H1 (cell line): ENCODE results near the gene TSEN34. TPM values are rescaled to one million over a fixed set of nuclear protein-coding genes. Genes with fewer than 3 reads are reported as not detected.
"Not testable (repeated sequence)": the region's sequence is repeated elsewhere in the genome, so short reads cannot be mapped to it uniquely, and the experiment has no call there.

Experiments
- CTCF ChIA-PET: fragments of 300-600 bp; sonication (Branson Sonifier 250); formaldehyde crosslinking; loops from one replicate; lab custom pipeline; 2021; ENCODE audit not compliant: partially characterized antibody; lab: Charles Lee
- POLR2A ChIA-PET: fragments of 300-600 bp; sonication (Branson Sonifier 250); formaldehyde crosslinking; loops from one replicate; lab custom pipeline; 2021; ENCODE audit warnings: inconsistent platforms; ENCODE audit not compliant: partially characterized antibody; lab: Charles Lee
- DNase-seq, 2 experiments: peaks; one replicate each; pipeline versions ENCODE4 v3.0.0 to v3.0.0-alpha.2; 2010 to 2022; ENCODE audit warnings: low spot score in 2 of 2, low read depth in 1 of 2, mixed read lengths in 1 of 2
- FAIRE-seq: peaks from 2 replicates; lab custom pipeline; 2011; peaks lifted over from hg19 to GRCh38; lab: Jason Lieb, UNC
- H2AFZ ChIP-seq: 2 replicates; pipeline ENCODE4 v1.8.1; 2012; ENCODE audit warnings: low read length, inconsistent platforms
- H2AK5ac ChIP-seq: 2 replicates; pipeline ENCODE4 v1.6.1; 2013; ENCODE audit warnings: low read depth, low read length
- H2BK120ac ChIP-seq: replicated peaks from 2 replicates; pipeline ENCODE3; 2013; ENCODE audit warnings: low read depth, low read length, inconsistent platforms
- H2BK12ac ChIP-seq: 2 replicates; pipeline ENCODE4 v1.6.1; 2013; ENCODE audit warnings: low read depth, low read length
- H2BK15ac ChIP-seq: 2 replicates; pipeline ENCODE4 v1.6.1; 2013; ENCODE audit warnings: low read length
- H2BK20ac ChIP-seq: 2 replicates; pipeline ENCODE4 v1.6.1; 2013; ENCODE audit warnings: low read length
- H2BK5ac ChIP-seq: 2 replicates; pipeline ENCODE4 v1.6.1; 2013; ENCODE audit warnings: low read depth, low read length
- H3K14ac ChIP-seq: 2 replicates; pipeline ENCODE4 v1.6.1; 2013; ENCODE audit warnings: inconsistent platforms; ENCODE audit not compliant: insufficient read length
- H3K18ac ChIP-seq: 2 replicates; pipeline ENCODE4 v1.6.1; 2013; ENCODE audit warnings: low read length; ENCODE audit errors: extremely low read depth
- H3K23ac ChIP-seq: 2 replicates; pipeline ENCODE4 v1.6.1; 2013; ENCODE audit warnings: inconsistent platforms; ENCODE audit not compliant: insufficient read length
- H3K23me2 ChIP-seq: 2 replicates; pipeline ENCODE4 v1.6.1; 2013; ENCODE audit warnings: low read depth, low read length
- H3K27ac ChIP-seq: 2 replicates; pipeline ENCODE4 v1.6.1; 2011; ENCODE audit warnings: low read depth, low read length, inconsistent platforms
- H3K27me3 ChIP-seq, 4 experiments: replicated peaks in 1 of 4; 1 replicate in 1 of 4; 2 replicates in 3 of 4; pipeline versions ENCODE4 v1.6.1 to v1.8.1; 2011 to 2013; ENCODE audit warnings: low read length in 3 of 4, mild to moderate bottlenecking in 3 of 4, inconsistent platforms in 2 of 4, mixed read lengths in 2 of 4, moderate library complexity in 1 of 4; ENCODE audit not compliant: control insufficient read depth in 3 of 4, insufficient read depth in 3 of 4; ENCODE audit errors: extremely low read depth in 1 of 4
- H3K36me3 ChIP-seq, 4 experiments: 2 replicates each; pipeline versions ENCODE4 v1.6.1 to v1.8.1; 2011 to 2013; ENCODE audit warnings: mild to moderate bottlenecking in 4 of 4, low read length in 3 of 4, moderate library complexity in 2 of 4, control low read depth in 1 of 4, inconsistent platforms in 1 of 4; ENCODE audit not compliant: insufficient read depth in 4 of 4, control insufficient read depth in 2 of 4
- H3K4ac ChIP-seq: replicated peaks from 2 replicates; pipeline ENCODE3; 2013; ENCODE audit warnings: low read length, low read depth, mixed read lengths, inconsistent platforms; ENCODE audit not compliant: insufficient read length
- H3K4me1 ChIP-seq, 4 experiments: replicated peaks in 1 of 4; 1 replicate in 1 of 4; 2 replicates in 3 of 4; pipeline versions ENCODE4 v1.6.1 to v1.8.1; 2011 to 2013; ENCODE audit warnings: low read length in 3 of 4, inconsistent platforms in 2 of 4, mixed read lengths in 1 of 4; ENCODE audit not compliant: insufficient read depth in 4 of 4, control insufficient read depth in 3 of 4
- H3K4me2 ChIP-seq, 2 experiments: 2 replicates each; pipeline versions ENCODE4 v1.6.1 to v1.8.1; 2011 to 2013; ENCODE audit warnings: low read depth in 2 of 2, low read length in 2 of 2, control low read depth in 1 of 2, inconsistent platforms in 1 of 2, mild to moderate bottlenecking in 1 of 2; ENCODE audit not compliant: insufficient read depth in 1 of 2
- H3K4me3 ChIP-seq, 4 experiments: fragments of 200-600, 300-600 bp in 1 of 4; sonication (generic), shearing (Covaris generic), sonication (Bioruptor Twin) in 1 of 4; 2 replicates each; pipeline versions ENCODE4 v1.5.1 to v1.8.1; 2011 to 2016; ENCODE audit warnings: low read length in 4 of 4, low read depth in 3 of 4, control low read depth in 2 of 4, inconsistent platforms in 2 of 4, mild to moderate bottlenecking in 2 of 4, mixed read lengths in 1 of 4, moderate library complexity in 1 of 4; ENCODE audit not compliant: insufficient read depth in 2 of 4; ENCODE audit errors: extremely low read depth in 1 of 4
- H3K56ac ChIP-seq: replicated peaks from 2 replicates; pipeline ENCODE3; 2013; ENCODE audit warnings: low read depth, mild to moderate bottlenecking, mixed read lengths, low read length, inconsistent platforms; ENCODE audit not compliant: insufficient read length
- H3K79me1 ChIP-seq: 2 replicates; pipeline ENCODE4 v1.6.1; 2013; ENCODE audit warnings: low read depth, low read length, control low read depth
- H3K79me2 ChIP-seq, 2 experiments: 2 replicates each; pipeline versions ENCODE4 v1.6.1 to v1.8.1; 2012 to 2013; ENCODE audit warnings: low read length in 2 of 2, mild to moderate bottlenecking in 2 of 2, inconsistent platforms in 1 of 2; ENCODE audit not compliant: insufficient read depth in 2 of 2, control insufficient read depth in 1 of 2
- H3K9ac ChIP-seq, 4 experiments: replicated peaks in 1 of 4; 1 replicate in 1 of 4; 2 replicates in 3 of 4; pipeline versions ENCODE4 v1.6.1 to v1.8.1; 2011 to 2013; ENCODE audit warnings: low read depth in 3 of 4, low read length in 3 of 4, control low read depth in 2 of 4, mild to moderate bottlenecking in 2 of 4, moderate library complexity in 2 of 4, inconsistent platforms in 1 of 4; ENCODE audit errors: extremely low read depth in 1 of 4
- H3K9me3 ChIP-seq, 2 experiments: 2 replicates each; pipeline versions ENCODE4 v1.6.1 to v1.8.1; 2012 to 2013; ENCODE audit warnings: mild to moderate bottlenecking in 2 of 2, moderate library complexity in 2 of 2, control low read depth in 1 of 2, inconsistent platforms in 1 of 2, low read depth in 1 of 2, low read length in 1 of 2, mixed read lengths in 1 of 2; ENCODE audit not compliant: insufficient read depth in 2 of 2
- H4K20me1 ChIP-seq, 2 experiments: replicated peaks in 1 of 2; 2 replicates each; pipeline versions ENCODE3 to v1.8.1; 2011 to 2013; ENCODE audit warnings: inconsistent platforms in 2 of 2, low read length in 2 of 2, mild to moderate bottlenecking in 1 of 2; ENCODE audit not compliant: insufficient read depth in 2 of 2, control insufficient read depth in 1 of 2
- H4K5ac ChIP-seq: 2 replicates; pipeline ENCODE4 v1.6.1; 2013; ENCODE audit warnings: low read length, low read depth, mixed read lengths, inconsistent platforms; ENCODE audit not compliant: insufficient read length
- H4K8ac ChIP-seq: 2 replicates; pipeline ENCODE4 v1.8.0; 2013; ENCODE audit warnings: mild to moderate bottlenecking, moderate library complexity, low read length, inconsistent platforms; ENCODE audit not compliant: insufficient read depth; ENCODE audit errors: extremely low read depth
- H4K91ac ChIP-seq: replicated peaks from 2 replicates; pipeline ENCODE3; 2013; ENCODE audit warnings: low read length, mixed read lengths, inconsistent platforms; ENCODE audit not compliant: insufficient read length
- WGBS, 2 experiments: shearing (Covaris generic) in 1 of 2; methylation state at CpG; one replicate each; pipeline versions ENCODE4 v1.1.6 to v1.1.7; 2013 to 2015; ENCODE audit warnings: low lambda C conversion rate in 2 of 2, mixed read lengths in 2 of 2, inconsistent platforms in 1 of 2, low coverage in 1 of 2, missing lambda C conversion rate in 1 of 2; ENCODE audit not compliant: insufficient replicate concordance in 2 of 2, insufficient coverage in 1 of 2, insufficient read length in 1 of 2; ENCODE audit errors: extremely low coverage in 1 of 2, missing lambda C conversion rate in 1 of 2; 5-methylcytosine and 5-hydroxymethylcytosine counted together
- polyA plus RNA-seq, 7 experiments: library from polyadenylated mRNA; depleted of rRNA in 3 of 7; stranded (reverse) in 5 of 7; unstranded in 2 of 7; fragments of >200 nt in 5 of 7; fragments of 200-250 nt in 2 of 7; gene quantifications; 1 replicate in 5 of 7; 2 replicates in 1 of 7; 4 replicates in 1 of 7; pipeline versions ENCODE4 v1.2.1 to v1.2.3, GENCODE V29; 2011 to 2013; ENCODE audit warnings: missing spikeins in 2 of 7, mixed read lengths in 2 of 7
- total RNA-seq: library from RNA; stranded (reverse); fragmentation: NEBNext Ultra II Directional; extraction: Animal tissue kit (Norgen Biotek cat#: 25700); gene quantifications from 2 replicates; pipeline ENCODE4 v1.2.1, GENCODE V29; 2021

Gene TSEN34
- total and polyA plus RNA-seq, 2 of the 8 experiments (the other 6 are each of a cell fraction or from before 2014, with no cell fraction given), result 22.5 to 52.3 TPM

GRCh38 chr19:54194463-54194862 lies 3.4 kb downstream of the TSEN34 start:
- H3K4ac ChIP-seq, H2BK5ac ChIP-seq, H3K23me2 ChIP-seq, H3K14ac ChIP-seq, H4K91ac ChIP-seq, H3K23ac ChIP-seq, H3K56ac ChIP-seq, H3K9me3 ChIP-seq, H4K8ac ChIP-seq, H4K20me1 ChIP-seq, H3K27ac ChIP-seq, H4K5ac ChIP-seq, H2BK20ac ChIP-seq, H3K27me3 ChIP-seq, H3K9ac ChIP-seq, H3K4me2 ChIP-seq, H3K79me2 ChIP-seq, H3K18ac ChIP-seq, H3K79me1 ChIP-seq, DNase-seq, H2BK120ac ChIP-seq, H2BK12ac ChIP-seq, FAIRE-seq, H3K4me3 ChIP-seq, H2BK15ac ChIP-seq, H2AFZ ChIP-seq, H2AK5ac ChIP-seq, H3K4me1 ChIP-seq: not testable (repeated sequence)
- peaks cover 3 to 19% (median 5%) of the 10 kb centered on the region in 4 experiments; a peak in 7 of 8 replicates for H3K36me3 ChIP-seq
- POLR2A ChIA-PET, result interaction anchor here (0.8 to 28.7 kb wide), 3 partner anchors 13 to 29 kb away, joined by 3 to 909 read pairs (median 3); partner anchors contain the start of gene RPS9
- CTCF ChIA-PET, result interaction anchor here (1.2 kb wide), 1 partner anchor 194 kb away, joined by 3 read pairs; no protein-coding TSS in a partner anchor
- 92% methylated on average over 12 of the region's 12 CpGs; no CpG with 5 or more reads in 1 of the 2 experiments for WGBS, 2 experiments
